Type B pancreatic cell (in vitro differentiated cells): Measurements from ENCODE around the gene TTC39A. TPM values are rescaled to one million over a fixed set of nuclear protein-coding genes. Genes with fewer than 3 reads are reported as not detected.

Experiments used
- DNase-seq: peaks from one replicate; pipeline ENCODE4 v3.0.0; 2021; ENCODE audit warnings: mixed read lengths; ENCODE audit not compliant: unreplicated experiment; ENCODE audit errors: extremely low spot score
- H3K27ac Mint-ChIP-seq: 2 replicates; pipeline ENCODE4 v1.8.0; 2021; ENCODE audit warnings: mild to moderate bottlenecking, mixed read lengths
- H3K27me3 Mint-ChIP-seq: 2 replicates; pipeline ENCODE4 v1.8.0; 2021; ENCODE audit warnings: mixed read lengths
- H3K36me3 Mint-ChIP-seq: 2 replicates; pipeline ENCODE4 v1.8.0; 2021; ENCODE audit warnings: mixed read lengths
- H3K4me1 Mint-ChIP-seq: one replicate; pipeline ENCODE4 v1.8.0; 2021; ENCODE audit warnings: mixed read lengths; ENCODE audit not compliant: unreplicated experiment
- H3K4me3 Mint-ChIP-seq: 2 replicates; pipeline ENCODE4 v1.8.0; 2021; ENCODE audit warnings: mild to moderate bottlenecking, mixed read lengths
- H3K9me3 Mint-ChIP-seq: 2 replicates; pipeline ENCODE4 v1.8.0; 2021; ENCODE audit warnings: mixed read lengths
- total RNA-seq: library from RNA; stranded (reverse); gene quantifications from 2 replicates; pipeline ENCODE4 v1.2.1, GENCODE V29; 2021; ENCODE audit warnings: low replicate concordance
- TF ChIP-seq, protein P1 (sequence below): fragments of 200-600 bp; sonication (generic); conservative IDR thresholded peaks from 2 replicates; pipeline ENCODE4 v1.5.0; 2021; ENCODE audit warnings: antibody characterized with exemption, mild to moderate bottlenecking

The TTC39A gene
- total RNA-seq, 1 donor from 2014 or later, result 16.3 TPM

DNA sequence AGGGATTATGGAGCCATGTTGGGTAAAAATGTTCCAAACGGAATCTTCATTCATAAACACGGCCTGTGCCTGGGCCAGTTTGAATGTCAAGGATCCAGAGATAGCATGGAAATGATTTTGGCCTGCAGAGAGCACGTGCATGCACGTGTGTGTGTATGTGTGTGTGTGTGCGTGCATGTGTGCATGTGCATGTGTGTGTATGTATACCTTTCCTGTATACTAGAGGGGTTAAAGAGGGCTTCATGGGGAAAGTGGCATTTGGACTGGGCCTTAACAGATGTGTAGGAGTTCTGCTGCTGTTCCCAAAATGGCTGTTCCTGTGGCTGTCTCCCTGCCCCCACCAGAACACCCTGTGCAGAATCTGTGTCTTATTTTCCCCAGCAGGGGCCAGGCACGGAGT is 21.7 kb downstream of the TTC39A start:
- Mint-ChIP-seq H3K4me3 (no peak overlapping the region), H3K4me1 (peaks cover 9% of the 10 kb centered on the region), H3K27ac (no peak overlapping the region), H3K36me3 (no peaks in the 10 kb centered on the region), H3K9me3 (no peaks in the 10 kb centered on the region), H3K27me3 (no peaks in the 10 kb centered on the region)
- TF ChIP-seq, protein P1, sequence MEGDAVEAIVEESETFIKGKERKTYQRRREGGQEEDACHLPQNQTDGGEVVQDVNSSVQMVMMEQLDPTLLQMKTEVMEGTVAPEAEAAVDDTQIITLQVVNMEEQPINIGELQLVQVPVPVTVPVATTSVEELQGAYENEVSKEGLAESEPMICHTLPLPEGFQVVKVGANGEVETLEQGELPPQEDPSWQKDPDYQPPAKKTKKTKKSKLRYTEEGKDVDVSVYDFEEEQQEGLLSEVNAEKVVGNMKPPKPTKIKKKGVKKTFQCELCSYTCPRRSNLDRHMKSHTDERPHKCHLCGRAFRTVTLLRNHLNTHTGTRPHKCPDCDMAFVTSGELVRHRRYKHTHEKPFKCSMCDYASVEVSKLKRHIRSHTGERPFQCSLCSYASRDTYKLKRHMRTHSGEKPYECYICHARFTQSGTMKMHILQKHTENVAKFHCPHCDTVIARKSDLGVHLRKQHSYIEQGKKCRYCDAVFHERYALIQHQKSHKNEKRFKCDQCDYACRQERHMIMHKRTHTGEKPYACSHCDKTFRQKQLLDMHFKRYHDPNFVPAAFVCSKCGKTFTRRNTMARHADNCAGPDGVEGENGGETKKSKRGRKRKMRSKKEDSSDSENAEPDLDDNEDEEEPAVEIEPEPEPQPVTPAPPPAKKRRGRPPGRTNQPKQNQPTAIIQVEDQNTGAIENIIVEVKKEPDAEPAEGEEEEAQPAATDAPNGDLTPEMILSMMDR, result no peak
- DNase-seq, result no peak

DNA sequence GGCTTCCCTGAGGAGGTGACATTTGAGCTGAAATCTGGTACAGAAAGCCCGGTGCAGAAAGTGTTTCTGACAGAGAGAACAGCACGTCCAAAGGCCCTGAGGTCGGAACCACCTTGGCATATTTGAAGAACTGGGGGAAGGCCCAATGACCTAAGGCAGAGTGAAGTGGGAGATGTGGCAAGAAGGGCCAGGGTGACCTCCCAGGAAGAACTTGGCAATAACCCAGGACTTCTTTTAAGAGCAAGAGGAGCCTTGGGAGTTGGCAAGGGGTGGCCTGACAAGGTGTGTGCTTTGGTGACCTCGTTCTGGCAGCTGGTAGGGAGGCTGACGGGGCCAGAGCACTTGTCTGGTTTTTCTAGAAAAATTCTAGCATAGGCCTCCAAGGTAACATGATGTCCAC is 23.4 kb downstream of the TTC39A start:
- H3K4me3 Mint-ChIP-seq, result no peak overlapping the region
- H3K27ac Mint-ChIP-seq, result no peak overlapping the region
- H3K27me3 Mint-ChIP-seq, result no peaks in the 10 kb centered on the region
- no peaks in the 10 kb centered on the region for H3K9me3 Mint-ChIP-seq
- H3K4me1 Mint-ChIP-seq, result peaks cover 6% of the 10 kb centered on the region
- DNase-seq, result no peak
- TF ChIP-seq, protein P1, result no peak
- H3K36me3 Mint-ChIP-seq, result no peaks in the 10 kb centered on the region

DNA sequence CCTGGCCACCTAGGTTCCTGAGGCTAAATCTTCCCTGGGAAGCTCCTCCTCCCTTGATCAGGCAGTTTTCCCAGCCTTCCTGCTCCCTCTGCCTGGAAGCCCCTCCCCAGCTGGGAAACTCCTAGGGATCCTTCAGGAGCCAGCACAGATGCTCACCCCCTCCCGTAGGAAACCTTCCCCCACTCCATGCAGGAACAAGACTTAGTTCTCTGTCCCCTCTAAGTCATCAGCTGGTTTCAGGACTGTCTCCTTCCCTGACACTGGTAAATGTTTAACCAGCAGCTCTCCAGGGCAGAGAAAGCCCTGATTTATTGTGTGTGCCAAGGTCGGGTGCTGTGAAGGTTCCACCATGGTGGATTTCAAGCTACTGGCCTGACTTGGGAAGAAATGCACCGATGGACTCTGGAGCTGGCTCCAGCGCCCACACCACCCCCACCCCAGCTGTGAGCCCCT is 25.0 kb downstream of the TTC39A start:
- no peak overlapping the region for H3K4me3 Mint-ChIP-seq
- H3K27ac Mint-ChIP-seq, result no peak overlapping the region
- no peaks in the 10 kb centered on the region for H3K9me3 Mint-ChIP-seq
- H3K4me1 Mint-ChIP-seq, result no peaks in the 10 kb centered on the region
- no peak for DNase-seq
- H3K27me3 Mint-ChIP-seq, result no peaks in the 10 kb centered on the region
- TF ChIP-seq, protein P1, result no peak
- no peaks in the 10 kb centered on the region for H3K36me3 Mint-ChIP-seq

DNA sequence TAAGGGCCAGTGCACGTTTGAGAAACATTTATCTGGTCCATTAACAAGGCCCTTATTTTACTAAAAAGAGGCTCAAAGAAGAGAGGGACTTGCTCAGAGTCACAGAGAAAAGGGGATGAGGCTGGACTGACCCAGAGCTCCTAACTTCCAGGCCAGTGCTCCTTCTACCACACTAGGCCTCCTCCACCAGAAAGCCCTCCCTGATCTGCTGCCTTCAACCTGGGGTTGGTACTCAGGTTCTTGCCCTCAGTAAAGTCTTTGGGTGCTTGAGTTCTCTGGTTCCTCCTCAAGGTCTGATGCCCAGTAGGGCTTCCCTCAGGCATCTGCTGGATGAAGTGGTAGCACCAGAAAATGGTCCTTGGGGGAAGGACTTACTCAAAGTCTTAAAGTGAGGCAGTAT is 26.0 kb downstream of the TTC39A start:
- Mint-ChIP-seq H3K27me3 (no peaks in the 10 kb centered on the region), H3K36me3 (no peaks in the 10 kb centered on the region), H3K4me3 (no peak overlapping the region), H3K27ac (no peak overlapping the region), H3K4me1 (no peaks in the 10 kb centered on the region), H3K9me3 (no peaks in the 10 kb centered on the region)
- no peak for DNase-seq
- TF ChIP-seq, protein P1, result no peak

DNA sequence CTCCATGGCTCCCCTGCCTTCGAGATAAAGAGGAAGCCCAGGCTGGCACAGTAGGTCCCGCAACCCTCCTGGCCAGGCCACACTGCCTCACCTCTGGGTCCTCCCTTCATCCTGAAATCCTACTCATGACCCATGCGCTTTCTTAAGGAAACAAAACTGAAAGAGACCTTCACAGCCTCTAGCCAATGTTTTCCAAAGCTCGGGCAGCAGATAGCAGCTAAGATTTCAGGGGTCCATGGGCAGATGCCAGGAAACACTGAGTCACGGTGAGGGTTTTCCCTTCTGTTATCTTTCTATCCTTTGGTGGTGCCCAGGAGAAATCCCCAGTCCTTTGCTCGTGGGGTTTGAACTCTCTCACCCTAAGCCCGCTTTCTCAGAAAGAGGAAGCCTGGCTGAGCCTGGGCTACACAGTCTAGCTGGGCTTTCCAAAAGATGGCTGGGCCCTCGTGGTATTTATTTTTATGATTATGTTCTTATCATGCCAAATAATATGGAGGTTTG is 26.6 kb downstream of the TTC39A start:
- H3K4me1 Mint-ChIP-seq, result no peaks in the 10 kb centered on the region
- DNase-seq, result no peak
- H3K9me3 Mint-ChIP-seq, result no peaks in the 10 kb centered on the region
- TF ChIP-seq, protein P1, result no peak
- H3K4me3 Mint-ChIP-seq, result no peak overlapping the region
- no peak overlapping the region for H3K27ac Mint-ChIP-seq
- H3K36me3 Mint-ChIP-seq, result no peaks in the 10 kb centered on the region
- no peaks in the 10 kb centered on the region for H3K27me3 Mint-ChIP-seq

DNA sequence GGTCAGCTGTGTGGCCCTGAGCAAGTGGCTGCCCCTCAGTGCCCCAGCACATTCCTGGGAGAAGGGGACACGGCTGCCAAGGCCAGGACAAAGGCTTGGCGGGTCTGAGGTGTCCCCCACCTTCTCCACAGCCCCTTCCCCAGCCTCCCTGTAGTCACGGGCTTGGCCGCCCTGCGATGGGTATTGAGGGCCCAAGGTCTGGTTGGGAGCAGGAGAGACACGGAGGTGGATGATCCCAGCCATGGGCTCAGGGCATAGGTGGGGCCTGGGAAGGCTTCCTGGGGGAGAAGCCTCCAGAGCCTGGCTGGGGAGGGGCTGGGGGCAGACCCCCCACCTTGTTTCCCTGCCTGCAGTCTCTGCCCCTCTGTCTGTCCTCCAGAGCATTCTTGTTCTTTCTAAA is 27.0 kb downstream of the TTC39A start:
- DNase-seq, result no peak
- Mint-ChIP-seq H3K27ac (no peak overlapping the region), H3K4me3 (no peak overlapping the region), H3K9me3 (no peaks in the 10 kb centered on the region), H3K4me1 (no peaks in the 10 kb centered on the region), H3K27me3 (no peaks in the 10 kb centered on the region), H3K36me3 (no peaks in the 10 kb centered on the region)
- TF ChIP-seq, protein P1, result no peak
